ENCODE data around the gene HSP90AB1. TPM values are rescaled to one million over a fixed set of nuclear protein-coding genes. Genes with fewer than 3 reads are reported as not detected.
A peak's percentile ranks its signal among the peaks of the same experiment; 100 is the strongest.

HSP90AB1 gene
- total and polyA plus RNA-seq, 9 of the 15 experiments (the other 6 are each of a cell fraction or from before 2014, with no cell fraction given), result 1,780 to 3,358 (median 2,262) TPM

DNA sequence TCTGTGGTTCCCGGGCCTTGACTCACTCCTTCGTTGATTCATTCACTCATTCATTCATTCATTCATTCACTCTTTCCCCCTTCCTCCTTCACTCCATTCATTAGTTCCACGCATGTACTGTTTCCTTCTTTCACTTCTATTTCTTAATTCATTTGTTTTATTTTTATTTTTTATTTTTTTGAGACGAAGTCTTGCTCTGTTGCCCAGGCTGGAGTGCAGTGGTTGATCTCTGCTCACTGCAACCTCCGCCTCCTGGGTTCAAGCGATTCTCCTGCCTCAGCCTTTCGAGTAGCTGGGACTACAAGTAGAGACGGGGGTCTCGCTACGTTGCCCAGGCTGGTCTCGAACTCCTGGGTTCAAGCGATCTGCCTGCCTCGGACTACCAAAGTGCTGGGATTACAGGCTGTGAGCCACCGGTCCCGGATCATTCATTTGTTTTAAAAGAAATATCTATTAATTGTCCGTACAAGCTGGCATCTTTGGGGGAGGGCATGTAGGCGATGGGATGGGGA is 18.9 kb downstream of the HSP90AB1 start (continued):
- TF ChIP-seq SMARCA5 (IDR thresholded peaks at IDR 0.05), result peak; percentile 83; the same call in 1 of the 2 replicates
- TF ChIP-seq ZNF146 (CRISPR knock-in tag; IDR thresholded peaks at IDR 0.05; ENCODE audit: unreplicated experiment), result no peak
- no peak for TF ChIP-seq SMARCC2 (IDR thresholded peaks at IDR 0.05; ENCODE audit: low read depth)
- no peak for TF ChIP-seq SOX6 (IDR thresholded peaks at IDR 0.05)
- TF ChIP-seq, protein P1, sequence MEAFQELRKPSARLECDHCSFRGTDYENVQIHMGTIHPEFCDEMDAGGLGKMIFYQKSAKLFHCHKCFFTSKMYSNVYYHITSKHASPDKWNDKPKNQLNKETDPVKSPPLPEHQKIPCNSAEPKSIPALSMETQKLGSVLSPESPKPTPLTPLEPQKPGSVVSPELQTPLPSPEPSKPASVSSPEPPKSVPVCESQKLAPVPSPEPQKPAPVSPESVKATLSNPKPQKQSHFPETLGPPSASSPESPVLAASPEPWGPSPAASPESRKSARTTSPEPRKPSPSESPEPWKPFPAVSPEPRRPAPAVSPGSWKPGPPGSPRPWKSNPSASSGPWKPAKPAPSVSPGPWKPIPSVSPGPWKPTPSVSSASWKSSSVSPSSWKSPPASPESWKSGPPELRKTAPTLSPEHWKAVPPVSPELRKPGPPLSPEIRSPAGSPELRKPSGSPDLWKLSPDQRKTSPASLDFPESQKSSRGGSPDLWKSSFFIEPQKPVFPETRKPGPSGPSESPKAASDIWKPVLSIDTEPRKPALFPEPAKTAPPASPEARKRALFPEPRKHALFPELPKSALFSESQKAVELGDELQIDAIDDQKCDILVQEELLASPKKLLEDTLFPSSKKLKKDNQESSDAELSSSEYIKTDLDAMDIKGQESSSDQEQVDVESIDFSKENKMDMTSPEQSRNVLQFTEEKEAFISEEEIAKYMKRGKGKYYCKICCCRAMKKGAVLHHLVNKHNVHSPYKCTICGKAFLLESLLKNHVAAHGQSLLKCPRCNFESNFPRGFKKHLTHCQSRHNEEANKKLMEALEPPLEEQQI (IDR thresholded peaks at IDR 0.05), result no peak
- TF ChIP-seq MCM7 (IDR thresholded peaks at IDR 0.05), result no peak
- TF ChIP-seq KAT2B (IDR thresholded peaks at IDR 0.05; ENCODE audit: low read depth, low read length), result no peak
- peak; percentile 67 for TF ChIP-seq EHMT2 (IDR thresholded peaks at IDR 0.05)
- TF ChIP-seq ZNF586 (CRISPR knock-in tag; conservative IDR thresholded peaks at IDR 0.05), result no peak
- TF ChIP-seq TCF7L2 (IDR thresholded peaks at IDR 0.05; ENCODE audit: low read depth, low read length), result no peak
- no peak for TF ChIP-seq ZNF695 (CRISPR knock-in tag; IDR thresholded peaks at IDR 0.05)
- TF ChIP-seq ZBTB7A (IDR thresholded peaks at IDR 0.05; ENCODE audit: borderline replicate concordance, control insufficient read depth, low read depth, low read length), result no peak
- TF ChIP-seq KLF10 (CRISPR knock-in tag; IDR thresholded peaks at IDR 0.05), result no peak
- TF ChIP-seq, protein P2, sequence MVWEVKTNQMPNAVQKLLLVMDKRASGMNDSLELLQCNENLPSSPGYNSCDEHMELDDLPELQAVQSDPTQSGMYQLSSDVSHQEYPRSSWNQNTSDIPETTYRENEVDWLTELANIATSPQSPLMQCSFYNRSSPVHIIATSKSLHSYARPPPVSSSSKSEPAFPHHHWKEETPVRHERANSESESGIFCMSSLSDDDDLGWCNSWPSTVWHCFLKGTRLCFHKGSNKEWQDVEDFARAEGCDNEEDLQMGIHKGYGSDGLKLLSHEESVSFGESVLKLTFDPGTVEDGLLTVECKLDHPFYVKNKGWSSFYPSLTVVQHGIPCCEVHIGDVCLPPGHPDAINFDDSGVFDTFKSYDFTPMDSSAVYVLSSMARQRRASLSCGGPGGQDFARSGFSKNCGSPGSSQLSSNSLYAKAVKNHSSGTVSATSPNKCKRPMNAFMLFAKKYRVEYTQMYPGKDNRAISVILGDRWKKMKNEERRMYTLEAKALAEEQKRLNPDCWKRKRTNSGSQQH (CRISPR knock-in tag; IDR thresholded peaks at IDR 0.05), result no peak
- TF ChIP-seq, protein P3, sequence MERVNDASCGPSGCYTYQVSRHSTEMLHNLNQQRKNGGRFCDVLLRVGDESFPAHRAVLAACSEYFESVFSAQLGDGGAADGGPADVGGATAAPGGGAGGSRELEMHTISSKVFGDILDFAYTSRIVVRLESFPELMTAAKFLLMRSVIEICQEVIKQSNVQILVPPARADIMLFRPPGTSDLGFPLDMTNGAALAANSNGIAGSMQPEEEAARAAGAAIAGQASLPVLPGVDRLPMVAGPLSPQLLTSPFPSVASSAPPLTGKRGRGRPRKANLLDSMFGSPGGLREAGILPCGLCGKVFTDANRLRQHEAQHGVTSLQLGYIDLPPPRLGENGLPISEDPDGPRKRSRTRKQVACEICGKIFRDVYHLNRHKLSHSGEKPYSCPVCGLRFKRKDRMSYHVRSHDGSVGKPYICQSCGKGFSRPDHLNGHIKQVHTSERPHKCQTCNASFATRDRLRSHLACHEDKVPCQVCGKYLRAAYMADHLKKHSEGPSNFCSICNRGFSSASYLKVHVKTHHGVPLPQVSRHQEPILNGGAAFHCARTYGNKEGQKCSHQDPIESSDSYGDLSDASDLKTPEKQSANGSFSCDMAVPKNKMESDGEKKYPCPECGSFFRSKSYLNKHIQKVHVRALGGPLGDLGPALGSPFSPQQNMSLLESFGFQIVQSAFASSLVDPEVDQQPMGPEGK (CRISPR knock-in tag; IDR thresholded peaks at IDR 0.05; ENCODE audit: borderline replicate concordance), result no peak

Data from K562 (cell line).